ENCODE measurements around the gene CLIP2.

The CLIP2 gene

DNA sequence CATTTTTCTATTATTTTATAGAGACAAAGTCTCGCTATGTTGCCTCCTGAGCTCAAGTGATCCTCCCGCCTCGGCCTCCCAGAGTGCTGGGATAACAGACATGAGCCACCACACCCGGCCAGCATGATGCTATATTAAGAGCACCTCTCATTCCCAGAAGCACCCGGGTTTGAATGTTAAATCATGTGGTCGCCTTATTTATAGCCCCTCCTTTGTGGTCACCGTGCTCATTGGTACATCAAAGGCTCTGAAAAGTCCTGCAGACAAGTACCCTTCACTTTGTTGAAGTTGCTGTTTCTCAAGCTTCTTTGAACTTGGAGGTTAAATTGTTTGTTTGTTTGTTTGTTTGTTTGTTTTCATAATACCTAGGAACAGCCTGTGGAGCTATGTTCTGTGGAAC, 40.0 kb downstream of the CLIP2 start:
- TF ChIP-seq TAF1 (IDR thresholded peaks at IDR 0.05; ENCODE audit: borderline replicate concordance, insufficient read depth, low read length) (no peak), POLR2AphosphoS5 (IDR thresholded peaks at IDR 0.05; ENCODE audit: low read depth, low read length) (no peak), REST (IDR thresholded peaks at IDR 0.05; ENCODE audit: insufficient read depth in 1 of 2, low read depth in 2 of 2, low read length in 2 of 2) (no peak), SIN3A (IDR thresholded peaks at IDR 0.05; ENCODE audit: borderline replicate concordance, insufficient read depth, low read length) (no peak), FOXP2 (optimal IDR thresholded peaks at IDR 0.05; ENCODE audit: borderline replicate concordance, extremely low read depth, extremely low read length, insufficient read depth) (no peak)

DNA sequence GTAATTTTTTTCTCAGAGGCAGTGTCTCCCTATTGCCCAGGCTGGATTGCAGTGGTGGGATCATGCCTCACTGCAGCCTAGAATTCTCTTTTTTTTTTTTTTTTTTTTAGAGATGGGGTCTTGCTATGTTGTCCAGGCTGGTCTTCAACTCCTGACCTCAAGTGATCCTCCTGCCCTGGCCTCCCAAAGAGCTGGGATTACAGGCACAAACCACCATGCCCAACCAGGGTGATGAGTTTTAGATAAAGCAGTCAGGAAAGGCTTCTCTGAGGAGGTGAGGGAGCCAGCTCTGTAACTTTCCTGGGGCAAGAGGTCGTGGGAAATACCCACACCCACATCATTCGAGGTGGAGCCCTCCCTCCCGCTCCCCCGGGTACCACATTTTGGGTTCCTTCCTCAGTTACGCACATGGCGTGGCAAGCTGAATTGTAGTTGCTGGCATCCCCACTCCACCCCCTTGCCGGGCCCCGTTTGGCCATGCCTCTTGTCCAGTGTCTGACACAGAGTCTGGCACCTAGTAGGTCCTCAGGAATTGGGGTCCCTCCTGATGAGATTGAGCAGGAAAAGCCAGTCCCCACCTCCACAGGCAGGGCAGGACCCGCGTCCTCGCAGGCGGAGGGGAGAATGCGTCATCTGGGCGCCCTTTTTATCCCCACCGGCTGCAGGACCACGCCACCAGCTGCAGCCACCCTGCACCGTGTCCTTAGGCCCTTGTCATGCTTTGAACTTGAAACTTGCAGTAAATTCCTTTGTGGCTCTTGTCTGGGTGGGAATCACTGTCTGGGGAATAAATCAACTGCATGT, 43.4 kb downstream of the CLIP2 start:
- TF ChIP-seq TAF1 (IDR thresholded peaks at IDR 0.05; ENCODE audit: borderline replicate concordance, insufficient read depth, low read length) (no peak), POLR2AphosphoS5 (IDR thresholded peaks at IDR 0.05; ENCODE audit: low read depth, low read length) (no peak), FOXP2 (optimal IDR thresholded peaks at IDR 0.05; ENCODE audit: borderline replicate concordance, extremely low read depth, extremely low read length, insufficient read depth) (no peak), SIN3A (IDR thresholded peaks at IDR 0.05; ENCODE audit: borderline replicate concordance, insufficient read depth, low read length) (no peak), REST (IDR thresholded peaks at IDR 0.05; ENCODE audit: insufficient read depth in 1 of 2, low read depth in 2 of 2, low read length in 2 of 2) (no peak)

DNA sequence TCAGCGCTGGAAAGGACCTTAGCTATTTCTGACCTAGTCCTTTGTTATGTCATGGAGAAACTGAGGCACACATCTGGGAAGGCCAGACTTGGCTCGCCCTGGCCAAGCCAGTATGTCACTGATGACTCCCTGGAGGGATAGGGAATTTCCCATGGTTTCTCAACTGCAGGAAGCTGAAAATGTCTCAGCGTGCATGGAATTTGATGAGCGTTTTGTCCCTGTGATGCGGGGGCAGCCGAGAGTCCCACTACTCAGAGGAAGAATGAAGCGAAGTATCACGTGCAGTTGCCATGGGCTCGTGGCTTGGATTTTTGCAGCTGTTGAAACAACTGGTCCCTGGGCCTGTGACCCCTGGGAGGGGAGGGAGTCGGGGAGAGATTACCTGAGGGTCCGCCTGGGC, 44.8 kb downstream of the CLIP2 start:
- no peak for TF ChIP-seq SIN3A (IDR thresholded peaks at IDR 0.05; ENCODE audit: borderline replicate concordance, insufficient read depth, low read length)

GRCh38 chr7:74337926-74338325, 48.7 kb downstream of the CLIP2 start:
- TF ChIP-seq FOXP2 (optimal IDR thresholded peaks at IDR 0.05; ENCODE audit: borderline replicate concordance, extremely low read depth, extremely low read length, insufficient read depth) = no peak
- no peak for TF ChIP-seq SIN3A (IDR thresholded peaks at IDR 0.05; ENCODE audit: borderline replicate concordance, insufficient read depth, low read length)
- TF ChIP-seq POLR2AphosphoS5 (IDR thresholded peaks at IDR 0.05; ENCODE audit: low read depth, low read length) = no peak
- no peak for TF ChIP-seq TAF1 (IDR thresholded peaks at IDR 0.05; ENCODE audit: borderline replicate concordance, insufficient read depth, low read length)
- TF ChIP-seq REST (IDR thresholded peaks at IDR 0.05; ENCODE audit: insufficient read depth in 1 of 2, low read depth in 2 of 2, low read length in 2 of 2) = no peak

- TF ChIP-seq FOXP2 (optimal IDR thresholded peaks at IDR 0.05; ENCODE audit: borderline replicate concordance, extremely low read depth, extremely low read length, insufficient read depth) = no peak
- no peak for TF ChIP-seq REST (IDR thresholded peaks at IDR 0.05; ENCODE audit: insufficient read depth in 1 of 2, low read depth in 2 of 2, low read length in 2 of 2)
- no peak for TF ChIP-seq POLR2AphosphoS5 (IDR thresholded peaks at IDR 0.05; ENCODE audit: low read depth, low read length)
- no peak for TF ChIP-seq SIN3A (IDR thresholded peaks at IDR 0.05; ENCODE audit: borderline replicate concordance, insufficient read depth, low read length)
- TF ChIP-seq TAF1 (IDR thresholded peaks at IDR 0.05; ENCODE audit: borderline replicate concordance, insufficient read depth, low read length) = no peak
Measured at GRCh38 chr7:74338366-74339108, 49.3 kb downstream of the CLIP2 start.
